GM12878 (cell line): ENCODE data around the gene COL5A3. TPM values are rescaled to one million over a fixed set of nuclear protein-coding genes. Genes with fewer than 3 reads are reported as not detected.
A peak's percentile ranks its signal among the peaks of the same experiment; 100 is the strongest.

Source experiments
- ATAC-seq: fragments of 200-7000 bp; cut with Tn5 transposase; 3 replicates; pipeline ENCODE4 v1.9.1; 2020; ENCODE audit warnings: mild to moderate bottlenecking, moderate library complexity
- BruUV-seq: library from RNA; stranded (reverse); fragments of 400-500 nt; replicated peaks from 2 replicates; lab custom pipeline; 2021; lab: Mats Ljungman, UMichigan
- CTCF ChIA-PET: fragments of 300-600 bp; sonication (Branson Sonifier 250); formaldehyde crosslinking; extraction: SDS; loops from one replicate; lab custom pipeline; 2021; ENCODE audit warnings: inconsistent platforms; lab: Yijun Ruan, JAX
- POLR2A ChIA-PET: fragments of 350-600 bp; formaldehyde crosslinking; extraction: SDS; loops from one replicate; lab custom pipeline; 2021; ENCODE audit warnings: inconsistent platforms; lab: Charles Lee
- RAD21 ChIA-PET: fragments of 300-600 bp; sonication (Branson Sonifier 250); formaldehyde crosslinking; loops from one replicate; lab custom pipeline; 2023; ENCODE audit warnings: antibody characterized with exemption; ENCODE audit not compliant: unreplicated experiment; lab: Charles Lee
- SMC1A ChIA-PET: fragments of 300-600 bp; sonication (Branson Sonifier 250); formaldehyde crosslinking; loops from one replicate; lab custom pipeline; 2023; ENCODE audit not compliant: unreplicated experiment, uncharacterized antibody; lab: Charles Lee
- DNase-seq: peaks from one replicate; pipeline ENCODE4 v3.0.0-alpha.2; 2011; ENCODE audit warnings: low read depth, low spot score
- FAIRE-seq: peaks from 3 replicates; lab custom pipeline; 2011; peaks lifted over from hg19 to GRCh38; lab: Jason Lieb, UNC
- H2AFZ ChIP-seq: 2 replicates; pipeline ENCODE4 v1.6.0; 2011; ENCODE audit warnings: low read depth, low read length, control low read depth; ENCODE audit not compliant: control insufficient read depth
- H3K27ac ChIP-seq: 2 replicates; pipeline ENCODE4 v1.5.1; 2011; ENCODE audit warnings: control low read depth; ENCODE audit not compliant: control insufficient read depth, insufficient read depth
- H3K27me3 ChIP-seq, 2 experiments: replicated peaks in 1 of 2; 2 replicates each; pipeline versions ENCODE4 v1.6.0 to v1.6.1; 2011; ENCODE audit warnings: low read length in 1 of 2; ENCODE audit not compliant: control insufficient read depth in 2 of 2, insufficient read depth in 2 of 2
- H3K36me3 ChIP-seq, 2 experiments: 2 replicates each; pipeline ENCODE4 v1.5.1; 2011; ENCODE audit warnings: low read length in 1 of 2; ENCODE audit not compliant: control insufficient read depth in 2 of 2, insufficient read depth in 2 of 2
- H3K4me1 ChIP-seq: 2 replicates; pipeline ENCODE4 v1.6.1; 2011; ENCODE audit warnings: mild to moderate bottlenecking, low read length, moderate library complexity, mixed read lengths; ENCODE audit not compliant: control insufficient read depth, insufficient read depth
- H3K4me2 ChIP-seq: 2 replicates; pipeline ENCODE4 v1.6.0; 2011; ENCODE audit warnings: control low read depth; ENCODE audit not compliant: control insufficient read depth, insufficient read depth
- H3K4me3 ChIP-seq: fragments of 200-600 bp; sonication (generic); 2 replicates; pipeline ENCODE4 v1.5.1; 2016
- H3K79me2 ChIP-seq: 2 replicates; pipeline ENCODE4 v1.6.0; 2011; ENCODE audit warnings: low read length; ENCODE audit not compliant: control insufficient read depth, insufficient read depth
- H3K9ac ChIP-seq: 2 replicates; pipeline ENCODE4 v1.8.0; 2011; ENCODE audit warnings: low read length, control low read depth, mixed read lengths; ENCODE audit not compliant: control insufficient read depth, insufficient read depth
- H3K9me3 ChIP-seq: replicated peaks from 3 replicates; pipeline ENCODE4 v1.5.1; 2011; ENCODE audit warnings: mild to moderate bottlenecking, low read length; ENCODE audit not compliant: control insufficient read depth, insufficient read depth
- H4K20me1 ChIP-seq: 2 replicates; pipeline ENCODE4 v1.6.0; 2011; ENCODE audit not compliant: control insufficient read depth, insufficient read depth
- BACH1 ChIP-seq: fragments of 450-650 bp; IDR thresholded peaks from 2 replicates; pipeline ENCODE4 v1.6.1; 2017; ENCODE audit warnings: mild to moderate bottlenecking, borderline replicate concordance
- CHD1 ChIP-seq: IDR thresholded peaks from 2 replicates; pipeline ENCODE4 v1.6.1; 2012; ENCODE audit warnings: low read depth, low read length, improper control_type of control experiment
- FOXM1 ChIP-seq: IDR thresholded peaks from 2 replicates; pipeline ENCODE4 v1.6.1; 2012; ENCODE audit warnings: low read depth, mild to moderate bottlenecking, inconsistent platforms, low read length, moderate library complexity
- GATAD2B ChIP-seq: fragments of 450-650 bp; conservative IDR thresholded peaks from 2 replicates; pipeline ENCODE4 v1.6.1; 2017; ENCODE audit warnings: low read depth, mild to moderate bottlenecking, moderate library complexity
- IKZF2 ChIP-seq, 2 experiments: fragments of 450-650 bp; IDR thresholded peaks; 2 replicates each; pipeline ENCODE4 v1.6.1; 2017; ENCODE audit warnings: mild to moderate bottlenecking in 2 of 2, moderate library complexity in 2 of 2
- MEF2B ChIP-seq: fragments of 450-650 bp; IDR thresholded peaks from 2 replicates; pipeline ENCODE4 v1.6.1; 2018; ENCODE audit warnings: mild to moderate bottlenecking, moderate library complexity; ENCODE audit not compliant: partially characterized antibody, poor library complexity, severe bottlenecking
- NFYB ChIP-seq: IDR thresholded peaks from 2 replicates; pipeline ENCODE4 v1.6.1; 2011; ENCODE audit warnings: low read depth, mild to moderate bottlenecking, low read length, improper control_type of control experiment, moderate library complexity; ENCODE audit not compliant: insufficient read depth
- TCF7 ChIP-seq: IDR thresholded peaks from 2 replicates; pipeline ENCODE4 v1.6.1; 2014; ENCODE audit warnings: antibody characterized with exemption, borderline replicate concordance
- ZBTB40 ChIP-seq: fragments of 450-650 bp; IDR thresholded peaks from 2 replicates; pipeline ENCODE4 v1.6.1; 2016; ENCODE audit warnings: mild to moderate bottlenecking, moderate library complexity, borderline replicate concordance
- WGBS: methylation state at CpG from one replicate; pipeline ENCODE4 v1.1.6; 2016; ENCODE audit warnings: low lambda C conversion rate; ENCODE audit not compliant: insufficient replicate concordance, insufficient coverage; ENCODE audit errors: missing lambda C conversion rate; 5-methylcytosine and 5-hydroxymethylcytosine counted together
- in situ Hi-C: fragments of 300-500 bp; cut with MboI; formaldehyde crosslinking; loops from 9 replicates; pipeline ENCODE4 v1.14.3; 2018; ENCODE audit warnings: mixed read lengths
- intact Hi-C: fragments of 100-400 bp; cut with micrococcal nuclease; formaldehyde crosslinking; loops from one replicate; pipeline ENCODE4 v1.14.2; 2022; ENCODE audit not compliant: unreplicated experiment
- polyA plus RNA-seq, 11 experiments: library from polyadenylated mRNA; depleted of rRNA in 4 of 11; unstranded in 6 of 11; stranded (reverse) in 5 of 11; fragments of >200 nt; fragmentation: Nextera tagmentation in 4 of 11; fragmentation: Illumina TruSeq in 1 of 11; extraction: Ambion mirVana in 4 of 11; extraction: Trizol in 1 of 11; gene quantifications; 1 replicate in 1 of 11; 2 replicates in 10 of 11; pipeline versions ENCODE4 v1.2.1 to v1.2.3, GENCODE V29; 2011 to 2016; ENCODE audit warnings: inconsistent platforms in 2 of 11, missing spikeins in 2 of 11, low read depth in 1 of 11
- total RNA-seq, 4 experiments: library from RNA; depleted of rRNA in 3 of 4; stranded (reverse); fragments of >200 nt in 3 of 4; fragmentation: Illumina TruSeq in 1 of 4; extraction: Trizol in 1 of 4; gene quantifications; 2 replicates each; pipeline versions ENCODE4 v1.2.1 to v1.2.3, GENCODE V29; 2013 to 2021

Gene COL5A3
- total and polyA plus RNA-seq, 10 of the 15 experiments (the other 5 are each of a cell fraction or from before 2014, with no cell fraction given), result under 0.01 to 8.3 (median 0.10) TPM; not detected in 2

- in situ Hi-C loops, result no loop called here
- Histone ChIP-seq H2AFZ (no peak overlapping the region), H3K9ac (no peak overlapping the region), H3K4me3 (no peak overlapping the region), H4K20me1 (no peaks in the 10 kb centered on the region), H3K4me2 (no peak overlapping the region), H3K9me3 (no peaks in the 10 kb centered on the region; the same call in 2 of the 3 replicates), H3K36me3 (no peaks in the 10 kb centered on the region), H3K79me2 (no peaks in the 10 kb centered on the region), H3K27me3 (peaks cover 2 to 3% of the 10 kb centered on the region in 2 experiments; a peak in 3 of 4 replicates), H3K4me1 (no peaks in the 10 kb centered on the region), H3K27ac (no peak overlapping the region)
- ATAC-seq, result no peak
- SMC1A ChIA-PET, result no interaction called here
- no peak for FAIRE-seq
- WGBS, result 0% methylated on average over 5 of the region's 7 CpGs
- intact Hi-C loops, result no loop called here
- no peak for DNase-seq
- CTCF ChIA-PET, result interaction anchor here (0.6 to 0.8 kb wide), 3 partner anchors 74 to 167 kb away, joined by 3 read pairs; partner anchors contain the start of gene P2RY11
- RAD21 ChIA-PET, result no interaction called here
- no peak for TF ChIP-seq MEF2B
- no peak for TF ChIP-seq BACH1
- TF ChIP-seq TCF7, result no peak
- TF ChIP-seq FOXM1, result no peak
- TF ChIP-seq NFYB, result no peak
- no peak for TF ChIP-seq CHD1
- no peak for TF ChIP-seq ZBTB40
- no peak for TF ChIP-seq GATAD2B
- TF ChIP-seq IKZF2 (IDR thresholded peaks at IDR 0.05), result peak in 1 of 2 experiments; percentile 26; a peak in 1 of 4 replicates
- POLR2A ChIA-PET, result interaction anchor here (0.6 kb wide), 1 partner anchor 169 kb away, joined by 3 read pairs; no protein-coding TSS in a partner anchor
- no TSS peak for BruUV-seq
These were observed 4.0 kb downstream of the COL5A3 start for GRCh38 chr19:10006335-10006708.
